Parathyroid adenoma (tissue), 2 donors: ENCODE data around the gene TDRD1.

Source experiments
- H2AFZ ChIP-seq: fragments of 300-600 bp; sonication (generic); one replicate; pipeline ENCODE4 v1.7.0; 2017; ENCODE audit warnings: antibody characterized with exemption, mild to moderate bottlenecking
- H3K27ac ChIP-seq: fragments of 300-600 bp; sonication (generic); one replicate; pipeline ENCODE4 v1.7.0; 2017
- H3K27me3 ChIP-seq: fragments of 300-600 bp; sonication (generic); one replicate; pipeline ENCODE4 v1.7.0; 2017; ENCODE audit warnings: low read length; ENCODE audit not compliant: control insufficient read depth, insufficient read depth
- H3K36me3 ChIP-seq: fragments of 300-600 bp; sonication (generic); one replicate; pipeline ENCODE4 v1.7.0; 2017; ENCODE audit warnings: low read length; ENCODE audit not compliant: control insufficient read depth, insufficient read depth
- H3K4me1 ChIP-seq: fragments of 300-600 bp; sonication (generic); one replicate; pipeline ENCODE4 v1.7.0; 2017; ENCODE audit warnings: control low read depth
- H3K4me2 ChIP-seq: fragments of 300-600 bp; sonication (generic); one replicate; pipeline ENCODE4 v1.7.0; 2017; ENCODE audit warnings: low read length
- H3K4me3 ChIP-seq: fragments of 300-600 bp; sonication (generic); one replicate; pipeline ENCODE4 v1.7.0; 2017; ENCODE audit warnings: low read depth, low read length
- H3K79me2 ChIP-seq: fragments of 300-600 bp; sonication (generic); one replicate; pipeline ENCODE4 v1.7.0; 2017; ENCODE audit warnings: control low read depth
- H3K9ac ChIP-seq: fragments of 300-600 bp; sonication (generic); one replicate; pipeline ENCODE4 v1.7.0; 2017; ENCODE audit warnings: mild to moderate bottlenecking
- H3K9me3 ChIP-seq: fragments of 300-600 bp; sonication (generic); one replicate; pipeline ENCODE4 v1.7.0; 2017; ENCODE audit warnings: low read length; ENCODE audit not compliant: control insufficient read depth
- CTCF ChIP-seq: fragments of 300-600 bp; sonication (generic); IDR thresholded peaks from one replicate; pipeline ENCODE4 v1.7.0; 2017; ENCODE audit warnings: antibody characterized with exemption, mild to moderate bottlenecking
- donor health status: primary hyperparathyroidism.

TDRD1 gene

GRCh38 chr10:114188900-114189299 is 9.7 kb downstream of the TDRD1 start:
- H3K9ac ChIP-seq, result no peak overlapping the region
- no peak overlapping the region for H2AFZ ChIP-seq
- no peaks in the 10 kb centered on the region for H3K79me2 ChIP-seq
- H3K27me3 ChIP-seq, result no peaks in the 10 kb centered on the region
- H3K36me3 ChIP-seq, result no peaks in the 10 kb centered on the region
- no peaks in the 10 kb centered on the region for H3K9me3 ChIP-seq
- H3K4me2 ChIP-seq, result no peak overlapping the region
- no peak for TF ChIP-seq CTCF
- no peak overlapping the region for H3K27ac ChIP-seq
- H3K4me3 ChIP-seq, result no peak overlapping the region
- no peaks in the 10 kb centered on the region for H3K4me1 ChIP-seq

GRCh38 chr10:114189700-114190099 is 10.5 kb downstream of the TDRD1 start:
- H3K4me2 ChIP-seq, result no peak overlapping the region
- no peaks in the 10 kb centered on the region for H3K79me2 ChIP-seq
- no peak overlapping the region for H2AFZ ChIP-seq
- H3K9ac ChIP-seq, result no peak overlapping the region
- H3K36me3 ChIP-seq, result no peaks in the 10 kb centered on the region
- H3K27ac ChIP-seq, result no peak overlapping the region
- H3K27me3 ChIP-seq, result no peaks in the 10 kb centered on the region
- H3K4me3 ChIP-seq, result no peak overlapping the region
- H3K9me3 ChIP-seq, result no peaks in the 10 kb centered on the region
- no peaks in the 10 kb centered on the region for H3K4me1 ChIP-seq
- TF ChIP-seq CTCF, result no peak

GRCh38 chr10:114195079-114195478 is 15.9 kb downstream of the TDRD1 start:
- Histone ChIP-seq H3K27ac (no peak overlapping the region), H3K4me3 (no peak overlapping the region), H3K36me3 (no peaks in the 10 kb centered on the region), H3K4me2 (no peak overlapping the region), H3K9me3 (no peaks in the 10 kb centered on the region), H3K4me1 (no peaks in the 10 kb centered on the region), H3K27me3 (no peaks in the 10 kb centered on the region), H2AFZ (no peak overlapping the region), H3K79me2 (no peaks in the 10 kb centered on the region), H3K9ac (no peak overlapping the region)
- TF ChIP-seq CTCF, result no peak

GRCh38 chr10:114199239-114199638 is 20.1 kb downstream of the TDRD1 start:
- H3K27ac ChIP-seq, result no peak overlapping the region
- H3K9me3 ChIP-seq, result no peaks in the 10 kb centered on the region
- no peaks in the 10 kb centered on the region for H3K36me3 ChIP-seq
- no peak overlapping the region for H2AFZ ChIP-seq
- H3K4me3 ChIP-seq, result no peak overlapping the region
- no peak overlapping the region for H3K4me2 ChIP-seq
- H3K4me1 ChIP-seq, result no peaks in the 10 kb centered on the region
- no peak overlapping the region for H3K9ac ChIP-seq
- H3K27me3 ChIP-seq, result no peaks in the 10 kb centered on the region
- no peaks in the 10 kb centered on the region for H3K79me2 ChIP-seq
- no peak for TF ChIP-seq CTCF

- Histone ChIP-seq H3K36me3 (no peaks in the 10 kb centered on the region), H3K27me3 (no peaks in the 10 kb centered on the region), H3K4me1 (no peaks in the 10 kb centered on the region), H3K9me3 (no peaks in the 10 kb centered on the region), H3K79me2 (no peaks in the 10 kb centered on the region), H2AFZ (no peak overlapping the region), H3K9ac (no peak overlapping the region), H3K4me2 (no peak overlapping the region), H3K27ac (no peak overlapping the region), H3K4me3 (no peak overlapping the region)
- no peak for TF ChIP-seq CTCF
Observed at GRCh38 chr10:114202812-114203211, 23.7 kb downstream of the TDRD1 start.
